T-helper 17 cell (primary cell): ENCODE measurements around the gene FGFRL1. TPM values are rescaled to one million over a fixed set of nuclear protein-coding genes. Genes with fewer than 3 reads are reported as not detected.
"Not testable (repeated sequence)": the region's sequence is repeated elsewhere in the genome, so short reads cannot be mapped to it uniquely, and the experiment has no call there.

ENCODE experiments used
- ATAC-seq: fragments of 150-1000 bp; cut with Tn5 transposase; 2 replicates; pipeline ENCODE4 v1.10.0; 2021; ENCODE audit warnings: mild to moderate bottlenecking, moderate library complexity
- DNase-seq, 3 donors: peaks; one replicate each; pipeline versions ENCODE4 v3.0.0 to v3.0.0-alpha.2; 2020 to 2021
- H3K9me3 ChIP-seq: one replicate; pipeline ENCODE4 v1.7.0; 2013; ENCODE audit warnings: low read length, mild to moderate bottlenecking; ENCODE audit not compliant: control insufficient read depth, poor library complexity, severe bottlenecking
- H3K27ac Mint-ChIP-seq: one replicate; pipeline ENCODE4 v1.8.0; 2022; ENCODE audit warnings: mild to moderate bottlenecking, moderate library complexity, mixed read lengths
- H3K27me3 Mint-ChIP-seq: one replicate; pipeline ENCODE4 v1.8.0; 2022; ENCODE audit warnings: mixed read lengths
- H3K36me3 Mint-ChIP-seq: one replicate; pipeline ENCODE4 v1.8.0; 2022; ENCODE audit warnings: low read depth, mixed read lengths
- H3K4me1 Mint-ChIP-seq: one replicate; pipeline ENCODE4 v1.8.0; 2022; ENCODE audit warnings: mild to moderate bottlenecking, mixed read lengths
- H3K4me3 Mint-ChIP-seq: one replicate; pipeline ENCODE4 v1.8.0; 2022; ENCODE audit warnings: mild to moderate bottlenecking, moderate library complexity, mixed read lengths
- total RNA-seq, 4 donors: library from RNA in 2 of 4; stranded (reverse) in 2 of 4; gene quantifications; one replicate each; pipeline ENCODE4 v1.2.3 and lab custom pipeline; 2022 to 2026

Gene FGFRL1
- total RNA-seq, 2 donors from 2014 or later = 23.1 to 30.1 TPM

DNA sequence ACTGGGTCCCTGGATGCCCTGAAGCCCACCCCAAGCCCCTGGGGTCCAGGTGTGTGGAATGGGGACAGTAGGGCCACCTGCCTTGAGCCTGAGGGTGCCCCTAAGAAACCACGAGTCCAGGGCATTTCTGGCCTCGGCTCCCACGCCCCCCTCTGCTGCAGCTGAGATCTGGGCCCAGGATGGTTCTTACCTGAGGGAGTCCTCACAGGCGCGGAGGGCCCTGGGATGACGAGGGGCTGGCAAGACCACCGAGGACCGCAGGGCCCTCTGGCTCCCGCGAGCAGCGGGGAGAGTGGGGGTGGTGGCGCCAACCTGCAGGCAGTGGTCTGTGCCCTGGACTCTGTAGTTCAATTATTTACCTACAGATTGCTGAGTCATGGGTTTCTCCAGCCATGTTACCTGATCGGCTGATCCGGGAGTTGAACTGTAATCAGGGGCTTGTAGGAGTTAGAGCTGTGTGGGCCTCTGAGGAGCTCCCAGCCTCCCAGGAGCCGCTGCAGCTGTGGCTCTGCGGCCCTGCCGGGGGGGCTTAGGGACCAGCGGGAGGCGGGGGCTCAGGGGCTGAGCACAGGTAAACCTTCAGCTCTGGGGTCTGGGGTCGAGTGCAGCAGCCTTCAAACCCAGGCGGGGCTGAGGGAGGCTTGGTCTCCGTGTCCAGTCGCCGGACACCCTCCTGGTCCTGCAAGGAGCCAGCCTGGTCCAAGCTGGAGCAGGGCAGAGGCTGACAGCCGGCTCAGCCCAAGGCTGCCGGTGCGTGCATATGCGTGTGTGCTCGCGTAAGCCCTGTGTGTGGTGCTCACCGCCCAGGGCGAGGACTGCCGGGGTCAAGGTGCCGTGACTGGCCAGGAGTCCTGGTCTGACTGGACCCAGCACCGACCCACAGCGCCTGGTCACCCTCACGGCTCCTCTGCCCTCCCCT lies 18.1 kb upstream of the FGFRL1 start, which contains the start of gene SLC26A1:
Gene SLC26A1 (minus strand): TSS at position 294 of the 919 bp plus-strand sequence. CDS start 1,701 bp downstream, outside the sequence.
- no peaks in the 10 kb centered on the region for H3K9me3 ChIP-seq
- Mint-ChIP-seq H3K36me3 (no peaks in the 10 kb centered on the region), H3K27me3 (peaks cover 11% of the 10 kb centered on the region), H3K4me1 (peaks cover 6% of the 10 kb centered on the region), H3K27ac (no peak within 1 kb of the TSS), H3K4me3 (no peak within 1 kb of the TSS)
- DNase-seq (peak in 1 of 3 donors; percentile 8), ATAC-seq (no peak)

- Mint-ChIP-seq H3K4me3 (no peak overlapping the region), H3K36me3 (peaks cover 2% of the 10 kb centered on the region), H3K4me1 (peaks cover 10% of the 10 kb centered on the region), H3K27me3 (peaks cover 22% of the 10 kb centered on the region), H3K27ac (no peak overlapping the region)
- no peak for DNase-seq
- no peaks in the 10 kb centered on the region for H3K9me3 ChIP-seq
- ATAC-seq = no peak
Observed at GRCh38 chr4:995311-996026, 16.0 kb upstream of the FGFRL1 start.

GRCh38 chr4:996030-996996 lies 15.1 kb upstream of the FGFRL1 start:
- Mint-ChIP-seq H3K27ac (no peak overlapping the region), H3K36me3 (peaks cover 2% of the 10 kb centered on the region), H3K4me3 (no peak overlapping the region), H3K27me3 (peaks cover 22% of the 10 kb centered on the region), H3K4me1 (peaks cover 10% of the 10 kb centered on the region)
- ATAC-seq = no peak
- no peaks in the 10 kb centered on the region for H3K9me3 ChIP-seq
- DNase-seq = no peak

DNA sequence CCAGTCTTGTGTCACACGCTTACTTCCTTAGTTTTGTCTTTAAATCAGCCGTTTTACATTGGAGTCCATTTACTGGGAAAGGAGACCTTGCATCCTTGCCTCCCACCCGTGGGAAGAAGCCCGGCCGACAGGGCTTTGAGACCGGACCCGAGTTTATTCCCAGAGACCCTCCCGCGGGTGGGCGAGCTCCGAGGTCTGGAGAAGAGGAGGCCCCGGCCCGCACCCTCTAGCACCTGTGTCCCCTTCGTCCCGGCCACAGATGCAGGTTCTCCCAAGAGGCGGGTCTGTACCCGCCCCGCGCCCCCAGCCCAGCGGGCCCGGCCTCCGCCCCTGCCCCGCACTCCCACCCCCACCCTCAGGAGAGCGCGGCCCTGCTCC lies 14.4 kb upstream of the FGFRL1 start:
- peak overlapping the region; percentile 58 for H3K4me3 Mint-ChIP-seq
- peaks cover 22% of the 10 kb centered on the region for H3K27me3 Mint-ChIP-seq
- no peaks in the 10 kb centered on the region for H3K9me3 ChIP-seq
- H3K27ac Mint-ChIP-seq = no peak overlapping the region
- ATAC-seq (no peak), DNase-seq (no peak)
- peaks cover 10% of the 10 kb centered on the region for H3K4me1 Mint-ChIP-seq
- H3K36me3 Mint-ChIP-seq = peaks cover 2% of the 10 kb centered on the region

DNA sequence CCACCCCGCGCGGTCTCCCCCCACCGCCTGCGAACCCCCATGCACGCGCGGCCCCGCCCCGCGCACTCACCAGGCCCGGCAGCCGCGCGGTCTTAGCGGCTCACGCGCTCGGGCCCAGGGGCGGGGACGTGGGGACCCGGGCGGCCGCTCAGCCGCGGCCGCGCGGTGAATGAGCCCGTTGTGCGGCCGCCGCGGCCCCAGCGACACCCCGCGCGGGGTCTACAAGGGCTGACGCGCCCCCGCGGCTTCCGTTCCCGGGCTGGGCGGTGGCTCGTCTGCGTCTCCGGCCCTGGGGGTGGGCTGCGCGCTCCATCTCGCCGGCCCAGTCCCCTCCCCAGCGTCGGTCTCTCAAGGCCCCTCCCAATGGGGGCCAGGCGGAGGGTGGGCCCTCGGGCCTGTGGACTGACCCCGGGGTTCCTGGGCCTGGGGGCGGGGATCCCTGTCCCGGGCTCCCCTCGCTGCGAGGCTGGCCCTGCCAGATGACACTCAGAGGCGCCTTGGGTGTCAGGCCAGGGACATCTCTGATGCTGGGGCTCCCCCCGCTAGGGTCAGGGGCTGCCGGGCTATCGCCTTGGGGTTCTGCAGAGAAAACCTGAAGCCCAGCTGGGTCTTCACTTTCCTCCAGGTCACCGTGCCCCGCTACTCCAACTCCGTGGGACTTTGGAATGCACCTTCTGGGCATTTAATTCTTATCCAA lies 13.9 kb upstream of the FGFRL1 start:
- Mint-ChIP-seq H3K36me3 (peaks cover 2% of the 10 kb centered on the region), H3K4me1 (peaks cover 10% of the 10 kb centered on the region), H3K27me3 (peaks cover 22% of the 10 kb centered on the region), H3K4me3 (peak overlapping the region; percentile 53), H3K27ac (no peak overlapping the region)
- DNase-seq (no peak), ATAC-seq (peak; percentile 54)
- H3K9me3 ChIP-seq = no peaks in the 10 kb centered on the region

DNA sequence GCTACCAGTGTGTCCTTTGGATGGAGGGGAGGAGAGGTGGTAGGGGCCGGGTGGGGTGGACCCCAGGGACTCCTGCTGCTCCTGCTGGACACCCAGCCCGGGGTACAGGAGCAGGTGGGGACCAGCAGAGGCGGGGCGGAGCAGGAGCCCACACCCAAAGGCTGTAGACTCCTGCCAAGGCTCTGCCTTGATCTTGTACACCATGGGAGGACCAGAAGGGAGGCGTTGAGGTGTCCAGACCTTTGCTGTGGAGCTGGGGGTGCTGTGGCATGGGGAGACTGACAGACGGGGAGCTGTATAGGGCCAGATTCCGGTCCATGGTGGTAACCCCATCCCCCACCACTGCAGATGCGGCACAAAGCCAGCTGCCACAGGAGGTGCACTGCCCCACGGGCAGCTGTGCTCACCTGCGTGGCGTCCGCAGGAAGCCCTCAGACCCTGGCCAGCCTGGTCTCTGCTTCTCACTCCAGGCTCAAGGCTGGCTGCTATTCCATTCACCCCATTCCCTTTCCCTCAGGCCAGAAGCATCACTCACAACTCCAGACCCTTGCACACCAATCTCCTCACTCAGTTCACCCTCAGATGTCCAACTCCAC lies 13.2 kb upstream of the FGFRL1 start:
- Mint-ChIP-seq H3K36me3 (peaks cover 2% of the 10 kb centered on the region), H3K4me3 (peak overlapping the region; percentile 53), H3K27me3 (peaks cover 22% of the 10 kb centered on the region), H3K4me1 (peaks cover 7% of the 10 kb centered on the region), H3K27ac (no peak overlapping the region)
- no peaks in the 10 kb centered on the region for H3K9me3 ChIP-seq
- no peak for DNase-seq
- ATAC-seq = no peak

GRCh38 chr4:999240-999863 lies 12.1 kb upstream of the FGFRL1 start:
- H3K27ac Mint-ChIP-seq, ATAC-seq, H3K36me3 Mint-ChIP-seq, H3K9me3 ChIP-seq, DNase-seq, H3K4me1 Mint-ChIP-seq: not testable (repeated sequence)
- Mint-ChIP-seq H3K27me3 (peaks cover 22% of the 10 kb centered on the region), H3K4me3 (peak overlapping the region; percentile 49)

DNA sequence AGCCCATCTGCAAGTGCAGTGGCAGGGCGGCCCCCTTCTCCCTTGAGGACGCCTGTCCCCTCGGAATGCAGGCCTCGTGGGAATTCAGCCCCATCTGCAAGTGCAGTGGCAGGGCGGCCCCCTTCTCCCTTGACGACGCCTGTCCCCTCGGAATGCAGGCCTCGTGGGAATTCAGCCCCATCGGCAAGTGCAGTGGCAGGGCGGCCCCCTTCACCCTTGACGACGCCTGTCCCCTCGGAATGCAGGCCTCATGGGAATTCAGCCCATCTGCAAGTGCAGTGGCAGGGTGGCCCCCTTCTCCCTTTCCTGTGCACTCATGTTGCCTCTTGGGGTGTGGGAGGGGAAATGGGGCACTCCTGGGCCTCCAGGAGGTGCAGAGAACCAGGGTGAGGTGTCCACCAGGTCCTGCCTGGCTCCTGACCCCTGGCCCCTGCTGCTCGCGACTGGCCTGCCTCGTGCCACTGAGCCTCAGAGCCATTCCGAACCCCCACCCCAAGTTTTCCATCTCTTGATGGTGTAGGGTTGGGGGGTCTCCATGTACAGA lies 11.5 kb upstream of the FGFRL1 start:
- H3K9me3 ChIP-seq = no peaks in the 10 kb centered on the region
- H3K4me1 Mint-ChIP-seq = peaks cover 7% of the 10 kb centered on the region
- no peak overlapping the region for H3K27ac Mint-ChIP-seq
- DNase-seq (no peak), ATAC-seq (no peak)
- H3K27me3 Mint-ChIP-seq = peaks cover 28% of the 10 kb centered on the region
- peaks cover 2% of the 10 kb centered on the region for H3K36me3 Mint-ChIP-seq
- no peak overlapping the region for H3K4me3 Mint-ChIP-seq

- DNase-seq (peak in 1 of 3 donors; percentile 8), ATAC-seq (no peak)
- Mint-ChIP-seq H3K27me3 (peaks cover 32% of the 10 kb centered on the region), H3K27ac (no peak overlapping the region), H3K4me3 (no peak overlapping the region), H3K4me1 (peaks cover 7% of the 10 kb centered on the region), H3K36me3 (peaks cover 2% of the 10 kb centered on the region)
- H3K9me3 ChIP-seq = no peaks in the 10 kb centered on the region
Observed at GRCh38 chr4:1000686-1001260, 10.7 kb upstream of the FGFRL1 start.

GRCh38 chr4:1001561-1002130 lies 9.8 kb upstream of the FGFRL1 start:
- Mint-ChIP-seq H3K4me1 (peaks cover 7% of the 10 kb centered on the region), H3K4me3 (no peak overlapping the region), H3K36me3 (peaks cover 5% of the 10 kb centered on the region), H3K27me3 (peaks cover 35% of the 10 kb centered on the region), H3K27ac (no peak overlapping the region)
- ATAC-seq = no peak
- H3K9me3 ChIP-seq = no peaks in the 10 kb centered on the region
- no peak for DNase-seq

- H3K4me3 Mint-ChIP-seq = peak overlapping the region; percentile 33
- ATAC-seq (no peak), DNase-seq (no peak)
- peaks cover 34% of the 10 kb centered on the region for H3K27me3 Mint-ChIP-seq
- peaks cover 5% of the 10 kb centered on the region for H3K36me3 Mint-ChIP-seq
- H3K27ac Mint-ChIP-seq = no peak overlapping the region
- no peaks in the 10 kb centered on the region for H3K9me3 ChIP-seq
- H3K4me1 Mint-ChIP-seq = peaks cover 7% of the 10 kb centered on the region
Observed at GRCh38 chr4:1002131-1002630, 9.2 kb upstream of the FGFRL1 start.
